WI38 (cell line): ENCODE data around the gene MLLT1.

Source experiments
- H3K4me3 ChIP-seq: 2 replicates; pipeline ENCODE4 v1.5.1; 2011; ENCODE audit warnings: low read depth, mild to moderate bottlenecking, control low read depth, low read length
- TF ChIP-seq, protein P1 (sequence below): IDR thresholded peaks from 2 replicates; pipeline ENCODE4 v1.5.1; 2012; ENCODE audit warnings: low read depth, mild to moderate bottlenecking, control low read depth, low read length

Gene MLLT1

DNA sequence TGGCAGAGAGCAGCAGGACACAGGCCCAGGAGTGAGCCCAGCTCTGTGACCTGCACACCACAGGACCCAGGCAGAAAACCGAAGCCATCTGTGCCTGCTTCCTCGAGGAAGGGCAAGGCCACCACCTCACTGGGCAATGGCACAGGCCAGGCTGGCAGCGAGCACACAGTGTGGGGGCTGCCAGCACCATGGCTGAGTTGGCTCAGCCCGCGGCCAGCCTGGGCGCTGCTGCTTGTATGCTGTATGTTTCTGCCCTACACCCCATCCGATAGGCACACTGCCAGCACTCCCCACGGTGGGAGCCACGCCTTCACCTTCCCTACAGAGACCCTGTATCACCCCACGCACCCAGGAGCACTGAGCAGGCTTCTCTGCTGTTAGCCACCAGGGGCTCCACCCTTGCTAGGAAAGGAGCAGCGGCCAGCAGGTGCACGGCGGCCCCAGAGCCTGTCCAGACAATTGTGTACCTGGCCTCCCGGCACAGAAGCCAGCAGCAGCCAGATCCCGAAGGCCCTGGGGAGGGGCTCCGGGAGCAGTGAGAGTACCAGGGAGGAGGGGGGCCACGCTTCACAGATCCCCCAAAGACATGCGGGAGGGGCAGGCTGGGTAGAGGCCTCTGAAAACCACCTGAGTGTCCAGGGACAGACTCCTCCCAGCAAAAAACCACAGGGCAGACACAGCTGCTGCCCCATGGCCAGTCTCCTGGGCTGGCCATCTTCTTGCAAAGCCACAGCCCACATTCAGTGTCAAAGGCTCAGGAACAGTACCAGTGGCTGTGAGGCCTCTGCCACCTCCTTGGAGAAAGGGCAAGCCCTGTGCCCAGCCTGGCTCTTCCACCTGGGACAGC is 56.1 kb downstream of the MLLT1 start:
- TF ChIP-seq, protein P1, sequence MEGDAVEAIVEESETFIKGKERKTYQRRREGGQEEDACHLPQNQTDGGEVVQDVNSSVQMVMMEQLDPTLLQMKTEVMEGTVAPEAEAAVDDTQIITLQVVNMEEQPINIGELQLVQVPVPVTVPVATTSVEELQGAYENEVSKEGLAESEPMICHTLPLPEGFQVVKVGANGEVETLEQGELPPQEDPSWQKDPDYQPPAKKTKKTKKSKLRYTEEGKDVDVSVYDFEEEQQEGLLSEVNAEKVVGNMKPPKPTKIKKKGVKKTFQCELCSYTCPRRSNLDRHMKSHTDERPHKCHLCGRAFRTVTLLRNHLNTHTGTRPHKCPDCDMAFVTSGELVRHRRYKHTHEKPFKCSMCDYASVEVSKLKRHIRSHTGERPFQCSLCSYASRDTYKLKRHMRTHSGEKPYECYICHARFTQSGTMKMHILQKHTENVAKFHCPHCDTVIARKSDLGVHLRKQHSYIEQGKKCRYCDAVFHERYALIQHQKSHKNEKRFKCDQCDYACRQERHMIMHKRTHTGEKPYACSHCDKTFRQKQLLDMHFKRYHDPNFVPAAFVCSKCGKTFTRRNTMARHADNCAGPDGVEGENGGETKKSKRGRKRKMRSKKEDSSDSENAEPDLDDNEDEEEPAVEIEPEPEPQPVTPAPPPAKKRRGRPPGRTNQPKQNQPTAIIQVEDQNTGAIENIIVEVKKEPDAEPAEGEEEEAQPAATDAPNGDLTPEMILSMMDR = no peak
- no peak overlapping the region for H3K4me3 ChIP-seq

DNA sequence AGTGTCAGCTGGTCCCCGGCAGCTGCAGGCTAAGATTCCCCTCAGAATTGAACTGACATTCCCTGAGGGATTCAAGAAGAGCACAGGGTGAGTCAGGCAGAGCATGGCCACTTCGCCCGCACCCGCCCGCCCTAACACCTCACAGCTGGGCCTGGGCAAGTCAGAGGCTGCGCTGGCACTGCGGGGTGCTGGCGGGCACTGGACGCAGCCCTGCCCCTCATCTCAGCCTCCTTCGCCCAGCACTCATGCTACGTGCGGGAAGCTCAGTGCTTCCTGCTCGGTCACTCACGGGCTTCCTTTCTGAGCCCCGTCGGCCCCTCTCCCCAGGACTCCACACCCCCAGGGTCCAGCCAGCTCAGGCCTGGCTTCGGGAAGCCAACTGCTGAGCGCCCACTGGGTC is 56.9 kb downstream of the MLLT1 start:
- TF ChIP-seq, protein P1 = no peak
- H3K4me3 ChIP-seq = no peak overlapping the region

DNA sequence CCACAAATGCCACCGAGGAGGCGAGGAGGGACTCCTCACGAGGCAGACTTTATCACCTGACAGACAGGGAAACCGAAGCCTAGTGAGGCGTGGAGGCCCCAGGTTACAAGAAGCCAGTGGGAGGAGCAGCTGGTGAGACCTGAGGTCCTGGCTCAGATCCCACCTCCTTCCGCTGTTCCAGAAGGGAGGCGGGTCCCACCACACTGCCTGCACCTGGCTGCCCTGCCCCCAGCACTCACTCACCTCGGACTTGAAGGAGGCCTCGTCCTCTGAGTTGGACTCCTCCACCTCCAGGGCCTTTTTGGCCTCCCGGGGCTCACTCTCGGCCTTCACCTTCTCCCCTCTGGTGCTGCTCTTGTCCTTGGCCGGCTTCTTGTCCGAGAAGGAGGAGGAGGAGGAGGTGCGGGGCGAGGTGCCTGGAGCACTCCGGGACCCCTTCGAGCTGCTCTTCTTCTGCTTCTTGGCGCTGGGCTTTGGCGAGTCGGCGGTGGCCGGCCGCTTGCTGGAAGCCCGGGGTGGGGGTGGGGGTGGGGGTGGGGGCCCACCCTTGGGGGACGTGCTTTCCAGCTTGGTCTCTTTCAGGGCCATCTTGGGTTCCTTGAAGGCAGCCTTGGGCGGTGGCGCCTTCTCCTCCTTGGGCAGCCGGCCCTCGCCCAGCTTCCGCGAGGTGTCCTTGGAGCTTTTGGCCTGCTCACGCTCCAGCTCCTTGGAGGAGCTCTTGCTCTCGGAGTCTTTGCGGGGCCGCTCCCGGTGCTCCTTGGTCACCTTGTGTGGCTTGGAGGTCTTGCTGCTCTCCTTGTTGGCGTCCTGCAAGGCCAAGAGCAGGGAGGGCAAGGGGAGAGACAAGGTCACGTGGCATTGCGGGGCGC is 57.7 kb downstream of the MLLT1 start:
- no peak overlapping the region for H3K4me3 ChIP-seq
- TF ChIP-seq, protein P1 = no peak

DNA sequence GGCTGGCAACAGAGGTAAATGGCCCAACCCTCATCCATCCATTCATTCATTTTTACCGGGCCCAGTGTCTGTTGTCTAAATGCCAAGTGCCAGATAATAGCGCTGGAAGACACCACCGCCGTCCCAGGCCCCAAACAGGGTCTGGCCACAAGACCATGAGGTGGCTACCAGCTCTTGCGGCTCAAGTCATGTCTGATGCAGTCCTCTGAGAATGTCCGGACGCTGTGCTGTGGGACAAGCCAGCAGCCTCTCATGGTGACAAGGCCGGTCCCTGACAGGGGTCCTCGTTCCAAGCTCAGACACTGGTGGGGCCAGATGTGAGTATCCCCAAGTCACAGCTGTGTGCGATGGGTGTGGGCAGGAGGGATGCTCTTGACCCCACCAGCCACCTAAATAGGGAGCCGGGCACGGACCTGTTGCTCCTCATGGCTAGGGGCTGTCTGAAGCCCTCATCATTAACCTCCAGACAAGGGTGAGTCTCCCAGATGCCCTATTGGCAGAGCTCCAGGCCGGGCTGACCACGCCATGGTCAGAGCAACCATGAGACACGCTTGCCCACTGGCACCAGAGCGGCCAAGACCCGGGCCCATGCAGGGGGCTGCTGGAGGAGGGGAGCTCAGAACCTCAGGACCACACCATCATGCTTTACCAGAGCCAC is 58.4 kb downstream of the MLLT1 start:
- TF ChIP-seq, protein P1 = no peak
- no peak overlapping the region for H3K4me3 ChIP-seq

DNA sequence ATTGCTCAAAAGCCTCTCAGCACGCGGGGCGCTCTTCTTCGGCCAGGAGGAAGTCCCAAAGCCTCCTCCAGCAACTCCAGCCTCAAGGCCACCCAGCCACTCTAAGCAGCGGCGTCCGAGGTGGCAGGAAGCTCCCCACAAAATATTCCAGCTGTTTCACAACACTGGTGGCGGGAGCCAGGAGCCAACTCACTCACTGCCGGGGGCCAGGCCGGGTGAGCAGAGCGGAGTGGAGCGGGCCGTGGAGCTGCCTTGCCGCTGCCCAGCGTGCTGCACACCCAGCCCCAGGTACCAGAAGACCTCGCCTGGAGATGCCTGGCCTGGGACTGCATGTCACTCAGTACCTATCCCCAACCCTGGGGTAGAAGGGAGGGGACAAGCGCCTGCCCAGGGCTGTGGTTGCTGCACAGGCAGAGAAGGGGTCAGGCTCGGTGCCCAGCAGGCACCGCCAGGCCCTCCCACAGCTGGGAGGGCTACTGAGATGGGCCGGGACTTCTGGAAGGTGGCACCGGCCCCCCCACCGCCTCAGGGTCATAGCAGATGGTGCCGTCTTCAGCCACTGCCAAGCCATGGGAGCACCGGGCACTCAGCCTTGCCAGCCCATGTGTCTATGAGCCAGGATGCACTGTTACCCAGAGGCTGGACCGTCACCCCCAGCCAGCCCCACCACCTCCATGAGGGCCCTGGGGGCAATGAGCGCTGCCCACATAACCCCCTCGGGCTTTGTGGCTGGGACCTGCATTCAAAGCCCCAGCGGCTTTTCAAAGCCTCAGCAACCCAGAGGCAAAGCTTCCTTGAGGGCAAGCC is 59.2 kb downstream of the MLLT1 start:
- H3K4me3 ChIP-seq = no peak overlapping the region
- TF ChIP-seq, protein P1 = no peak

DNA sequence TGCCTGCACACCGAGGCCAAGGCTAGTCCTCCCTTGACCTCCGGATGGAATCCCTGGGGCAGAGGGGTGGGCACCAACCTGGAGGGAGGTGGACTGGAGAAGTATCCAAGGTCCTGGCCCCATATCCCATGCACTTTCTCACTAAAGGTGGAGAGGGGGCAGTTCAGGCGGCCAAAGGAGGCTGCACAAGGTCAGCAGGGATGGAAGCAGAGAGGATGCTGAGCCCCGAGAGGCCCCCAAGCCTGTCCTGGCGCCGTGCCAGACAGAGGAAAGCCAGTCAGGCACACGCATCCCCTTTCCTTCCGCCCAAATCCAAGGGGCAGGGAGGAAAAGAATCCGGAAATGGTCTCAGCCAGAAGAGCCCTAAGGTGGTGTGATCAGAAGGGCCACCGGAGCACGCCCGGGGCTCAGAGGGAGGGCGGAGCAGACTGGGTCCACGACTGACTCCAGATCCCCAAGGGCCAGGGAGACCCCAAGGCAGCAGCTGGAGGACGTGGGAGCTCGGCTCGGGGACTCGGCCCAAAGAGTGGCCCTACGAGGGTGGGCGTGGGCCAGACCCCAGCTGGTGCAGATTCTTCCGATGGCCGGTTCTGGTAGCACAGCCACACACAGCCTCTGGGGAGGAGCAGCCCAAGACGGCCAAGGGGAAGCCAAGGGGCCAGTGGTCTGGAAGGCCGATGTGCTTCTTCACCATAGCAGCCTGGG is 60.0 kb downstream of the MLLT1 start:
- H3K4me3 ChIP-seq = no peak overlapping the region
- TF ChIP-seq, protein P1 = no peak
